WTC11 (cell line): ENCODE measurements around the gene FIZ1. TPM values are rescaled to one million over a fixed set of nuclear protein-coding genes. Genes with fewer than 3 reads are reported as not detected.

Experiments used
- AR ChIP-seq: fragments of 250-450 bp; sonication (Bioruptor Pico); IDR thresholded peaks from 2 replicates; pipeline ENCODE4 v1.9.0; 2021; ENCODE audit warnings: mild to moderate bottlenecking
- CBFB ChIP-seq: sonication (generic); formaldehyde crosslinking; IDR thresholded peaks from 2 replicates; pipeline ENCODE4 v1.8.1; 2022; ENCODE audit warnings: mild to moderate bottlenecking, low read depth, missing genetic modification reagents
- CREB1 ChIP-seq: sonication (generic); formaldehyde crosslinking; IDR thresholded peaks from 2 replicates; pipeline ENCODE4 v1.8.0; 2023; ENCODE audit warnings: mild to moderate bottlenecking, missing genetic modification reagents
- ELF4 ChIP-seq: sonication (generic); formaldehyde crosslinking; IDR thresholded peaks from 2 replicates; pipeline ENCODE4 v1.8.1; 2022; ENCODE audit warnings: low read depth, mild to moderate bottlenecking, moderate library complexity, missing genetic modification reagents
- ESRRA ChIP-seq: sonication (generic); formaldehyde crosslinking; IDR thresholded peaks from 2 replicates; pipeline ENCODE4 v1.8.1; 2022; ENCODE audit warnings: mild to moderate bottlenecking, missing genetic modification reagents, borderline replicate concordance
- ETV6 ChIP-seq: sonication (generic); formaldehyde crosslinking; IDR thresholded peaks from 2 replicates; pipeline ENCODE4 v1.8.1; 2022; ENCODE audit warnings: mild to moderate bottlenecking, missing genetic modification reagents
- GRHL2 ChIP-seq: fragments of 250-450 bp; sonication (Bioruptor Pico); IDR thresholded peaks from 2 replicates; pipeline ENCODE4 v1.8.0; 2022; ENCODE audit warnings: mild to moderate bottlenecking, moderate library complexity; ENCODE audit not compliant: insufficient replicate concordance, severe bottlenecking
- HMGXB4 ChIP-seq: sonication (generic); formaldehyde crosslinking; IDR thresholded peaks from 2 replicates; pipeline ENCODE4 v1.8.1; 2023; ENCODE audit warnings: mild to moderate bottlenecking, moderate library complexity, missing genetic modification reagents
- KAT7 ChIP-seq: sonication (generic); formaldehyde crosslinking; IDR thresholded peaks from 2 replicates; pipeline ENCODE4 v1.8.1; 2023; ENCODE audit warnings: missing genetic modification reagents, mild to moderate bottlenecking, borderline replicate concordance
- NFE2L1 ChIP-seq: sonication (generic); formaldehyde crosslinking; IDR thresholded peaks from 2 replicates; pipeline ENCODE4 v1.8.1; 2023; ENCODE audit warnings: missing genetic modification reagents
- RELA ChIP-seq: sonication (generic); formaldehyde crosslinking; IDR thresholded peaks from 2 replicates; pipeline ENCODE4 v1.8.1; 2022; ENCODE audit warnings: missing genetic modification reagents, mild to moderate bottlenecking, borderline replicate concordance
- ZNF121 ChIP-seq: sonication (generic); formaldehyde crosslinking; IDR thresholded peaks from 2 replicates; pipeline ENCODE4 v1.8.0; 2023; ENCODE audit warnings: missing genetic modification reagents
- ZNF232 ChIP-seq: sonication (generic); formaldehyde crosslinking; IDR thresholded peaks from 2 replicates; pipeline ENCODE4 v1.8.0; 2022; ENCODE audit warnings: mild to moderate bottlenecking, missing genetic modification reagents
- ZNF317 ChIP-seq: sonication (generic); formaldehyde crosslinking; IDR thresholded peaks from 2 replicates; pipeline ENCODE4 v1.8.1; 2023; ENCODE audit warnings: low read depth, mild to moderate bottlenecking, moderate library complexity, missing genetic modification reagents, borderline replicate concordance
- ZNF423 ChIP-seq: fragments of 250-450 bp; sonication (Bioruptor Pico); IDR thresholded peaks from 2 replicates; pipeline ENCODE4 v2.1.2; 2022; ENCODE audit warnings: mild to moderate bottlenecking, moderate library complexity
- ZNF532 ChIP-seq: fragments of 250-450 bp; sonication (Bioruptor Pico); IDR thresholded peaks from 2 replicates; pipeline ENCODE4 v1.9.0; 2021; ENCODE audit warnings: mild to moderate bottlenecking, borderline replicate concordance
- total RNA-seq: library from RNA; stranded (reverse); gene quantifications from 3 replicates; pipeline ENCODE4 v1.2.3, GENCODE V29; 2021
- TF ChIP-seq, protein P1 (sequence below): sonication (generic); formaldehyde crosslinking; IDR thresholded peaks from 2 replicates; pipeline ENCODE4 v1.8.1; 2022; ENCODE audit warnings: mild to moderate bottlenecking, moderate library complexity, missing genetic modification reagents
- TF ChIP-seq, protein P2 (sequence below): sonication (generic); formaldehyde crosslinking; IDR thresholded peaks from 2 replicates; pipeline ENCODE4 v1.8.1; 2023; ENCODE audit warnings: mild to moderate bottlenecking, missing genetic modification reagents, moderate library complexity

The FIZ1 gene
- total RNA-seq, 1 experiment from 2014 or later, result 20.1 TPM

- no peak for TF ChIP-seq CREB1 (CRISPR knock-in tag)
- TF ChIP-seq ZNF317 (CRISPR knock-in tag), result no peak
- no peak for TF ChIP-seq ELF4
- TF ChIP-seq CBFB (CRISPR knock-in tag), result no peak
- peak; percentile 51; the same call in 1 of the 2 replicates for TF ChIP-seq ZNF232
- TF ChIP-seq, protein P1, sequence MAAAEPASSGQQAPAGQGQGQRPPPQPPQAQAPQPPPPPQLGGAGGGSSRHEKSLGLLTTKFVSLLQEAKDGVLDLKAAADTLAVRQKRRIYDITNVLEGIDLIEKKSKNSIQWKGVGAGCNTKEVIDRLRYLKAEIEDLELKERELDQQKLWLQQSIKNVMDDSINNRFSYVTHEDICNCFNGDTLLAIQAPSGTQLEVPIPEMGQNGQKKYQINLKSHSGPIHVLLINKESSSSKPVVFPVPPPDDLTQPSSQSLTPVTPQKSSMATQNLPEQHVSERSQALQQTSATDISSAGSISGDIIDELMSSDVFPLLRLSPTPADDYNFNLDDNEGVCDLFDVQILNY (CRISPR knock-in tag), result peak; percentile 92
- TF ChIP-seq AR (CRISPR knock-in tag), result 0 out of 2 replicates have a peak, but pooled peaks have one; percentile 36
- no peak for TF ChIP-seq ETV6 (CRISPR knock-in tag)
- TF ChIP-seq KAT7 (CRISPR knock-in tag), result no peak
- TF ChIP-seq GRHL2 (CRISPR knock-in tag), result no peak
- no peak for TF ChIP-seq ESRRA (CRISPR knock-in tag)
- no peak for TF ChIP-seq ZNF532
- TF ChIP-seq, protein P2, sequence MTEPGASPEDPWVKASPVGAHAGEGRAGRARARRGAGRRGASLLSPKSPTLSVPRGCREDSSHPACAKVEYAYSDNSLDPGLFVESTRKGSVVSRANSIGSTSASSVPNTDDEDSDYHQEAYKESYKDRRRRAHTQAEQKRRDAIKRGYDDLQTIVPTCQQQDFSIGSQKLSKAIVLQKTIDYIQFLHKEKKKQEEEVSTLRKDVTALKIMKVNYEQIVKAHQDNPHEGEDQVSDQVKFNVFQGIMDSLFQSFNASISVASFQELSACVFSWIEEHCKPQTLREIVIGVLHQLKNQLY (CRISPR knock-in tag), result no peak
- TF ChIP-seq NFE2L1 (CRISPR knock-in tag), result peak; percentile 55; the same call in 1 of the 2 replicates
- no peak for TF ChIP-seq RELA (CRISPR knock-in tag)
- no peak for TF ChIP-seq ZNF121 (CRISPR knock-in tag)
- TF ChIP-seq ZNF423 (CRISPR knock-in tag), result no peak
- TF ChIP-seq HMGXB4 (CRISPR knock-in tag), result no peak
Observed at GRCh38 chr19:55599842-55600661, 735 bp upstream of the FIZ1 start, which contains the start of gene ZNF524 (continued).
